H1 (cell line): Measurements from ENCODE around the gene MAML1. TPM values are rescaled to one million over a fixed set of nuclear protein-coding genes. Genes with fewer than 3 reads are reported as not detected.

Experiments used
- CTCF ChIA-PET: fragments of 300-600 bp; sonication (Branson Sonifier 250); formaldehyde crosslinking; loops from one replicate; lab custom pipeline; 2021; ENCODE audit not compliant: partially characterized antibody; lab: Charles Lee
- POLR2A ChIA-PET: fragments of 300-600 bp; sonication (Branson Sonifier 250); formaldehyde crosslinking; loops from one replicate; lab custom pipeline; 2021; ENCODE audit warnings: inconsistent platforms; ENCODE audit not compliant: partially characterized antibody; lab: Charles Lee
- DNase-seq, 2 experiments: peaks; one replicate each; pipeline versions ENCODE4 v3.0.0 to v3.0.0-alpha.2; 2010 to 2022; ENCODE audit warnings: low spot score in 2 of 2, low read depth in 1 of 2, mixed read lengths in 1 of 2
- FAIRE-seq: peaks from 2 replicates; lab custom pipeline; 2011; peaks lifted over from hg19 to GRCh38; lab: Jason Lieb, UNC
- H2AFZ ChIP-seq: 2 replicates; pipeline ENCODE4 v1.8.1; 2012; ENCODE audit warnings: low read length, inconsistent platforms
- H2AK5ac ChIP-seq: 2 replicates; pipeline ENCODE4 v1.6.1; 2013; ENCODE audit warnings: low read depth, low read length
- H2BK120ac ChIP-seq: replicated peaks from 2 replicates; pipeline ENCODE3; 2013; ENCODE audit warnings: low read depth, low read length, inconsistent platforms
- H2BK12ac ChIP-seq: 2 replicates; pipeline ENCODE4 v1.6.1; 2013; ENCODE audit warnings: low read depth, low read length
- H2BK15ac ChIP-seq: 2 replicates; pipeline ENCODE4 v1.6.1; 2013; ENCODE audit warnings: low read length
- H2BK20ac ChIP-seq: 2 replicates; pipeline ENCODE4 v1.6.1; 2013; ENCODE audit warnings: low read length
- H2BK5ac ChIP-seq: 2 replicates; pipeline ENCODE4 v1.6.1; 2013; ENCODE audit warnings: low read depth, low read length
- H3K14ac ChIP-seq: 2 replicates; pipeline ENCODE4 v1.6.1; 2013; ENCODE audit warnings: inconsistent platforms; ENCODE audit not compliant: insufficient read length
- H3K18ac ChIP-seq: 2 replicates; pipeline ENCODE4 v1.6.1; 2013; ENCODE audit warnings: low read length; ENCODE audit errors: extremely low read depth
- H3K23ac ChIP-seq: 2 replicates; pipeline ENCODE4 v1.6.1; 2013; ENCODE audit warnings: inconsistent platforms; ENCODE audit not compliant: insufficient read length
- H3K23me2 ChIP-seq: 2 replicates; pipeline ENCODE4 v1.6.1; 2013; ENCODE audit warnings: low read depth, low read length
- H3K27ac ChIP-seq: 2 replicates; pipeline ENCODE4 v1.6.1; 2011; ENCODE audit warnings: low read depth, low read length, inconsistent platforms
- H3K27me3 ChIP-seq, 4 experiments: replicated peaks in 1 of 4; 1 replicate in 1 of 4; 2 replicates in 3 of 4; pipeline versions ENCODE4 v1.6.1 to v1.8.1; 2011 to 2013; ENCODE audit warnings: low read length in 3 of 4, mild to moderate bottlenecking in 3 of 4, inconsistent platforms in 2 of 4, mixed read lengths in 2 of 4, moderate library complexity in 1 of 4; ENCODE audit not compliant: control insufficient read depth in 3 of 4, insufficient read depth in 3 of 4; ENCODE audit errors: extremely low read depth in 1 of 4
- H3K36me3 ChIP-seq, 4 experiments: 2 replicates each; pipeline versions ENCODE4 v1.6.1 to v1.8.1; 2011 to 2013; ENCODE audit warnings: mild to moderate bottlenecking in 4 of 4, low read length in 3 of 4, moderate library complexity in 2 of 4, control low read depth in 1 of 4, inconsistent platforms in 1 of 4; ENCODE audit not compliant: insufficient read depth in 4 of 4, control insufficient read depth in 2 of 4
- H3K4ac ChIP-seq: replicated peaks from 2 replicates; pipeline ENCODE3; 2013; ENCODE audit warnings: low read length, low read depth, mixed read lengths, inconsistent platforms; ENCODE audit not compliant: insufficient read length
- H3K4me1 ChIP-seq, 4 experiments: replicated peaks in 1 of 4; 1 replicate in 1 of 4; 2 replicates in 3 of 4; pipeline versions ENCODE4 v1.6.1 to v1.8.1; 2011 to 2013; ENCODE audit warnings: low read length in 3 of 4, inconsistent platforms in 2 of 4, mixed read lengths in 1 of 4; ENCODE audit not compliant: insufficient read depth in 4 of 4, control insufficient read depth in 3 of 4
- H3K4me2 ChIP-seq, 2 experiments: 2 replicates each; pipeline versions ENCODE4 v1.6.1 to v1.8.1; 2011 to 2013; ENCODE audit warnings: low read depth in 2 of 2, low read length in 2 of 2, control low read depth in 1 of 2, inconsistent platforms in 1 of 2, mild to moderate bottlenecking in 1 of 2; ENCODE audit not compliant: insufficient read depth in 1 of 2
- H3K4me3 ChIP-seq, 4 experiments: fragments of 200-600, 300-600 bp in 1 of 4; sonication (generic), shearing (Covaris generic), sonication (Bioruptor Twin) in 1 of 4; 2 replicates each; pipeline versions ENCODE4 v1.5.1 to v1.8.1; 2011 to 2016; ENCODE audit warnings: low read length in 4 of 4, low read depth in 3 of 4, control low read depth in 2 of 4, inconsistent platforms in 2 of 4, mild to moderate bottlenecking in 2 of 4, mixed read lengths in 1 of 4, moderate library complexity in 1 of 4; ENCODE audit not compliant: insufficient read depth in 2 of 4; ENCODE audit errors: extremely low read depth in 1 of 4
- H3K56ac ChIP-seq: replicated peaks from 2 replicates; pipeline ENCODE3; 2013; ENCODE audit warnings: low read depth, mild to moderate bottlenecking, mixed read lengths, low read length, inconsistent platforms; ENCODE audit not compliant: insufficient read length
- H3K79me1 ChIP-seq: 2 replicates; pipeline ENCODE4 v1.6.1; 2013; ENCODE audit warnings: low read depth, low read length, control low read depth
- H3K79me2 ChIP-seq, 2 experiments: 2 replicates each; pipeline versions ENCODE4 v1.6.1 to v1.8.1; 2012 to 2013; ENCODE audit warnings: low read length in 2 of 2, mild to moderate bottlenecking in 2 of 2, inconsistent platforms in 1 of 2; ENCODE audit not compliant: insufficient read depth in 2 of 2, control insufficient read depth in 1 of 2
- H3K9ac ChIP-seq, 4 experiments: replicated peaks in 1 of 4; 1 replicate in 1 of 4; 2 replicates in 3 of 4; pipeline versions ENCODE4 v1.6.1 to v1.8.1; 2011 to 2013; ENCODE audit warnings: low read depth in 3 of 4, low read length in 3 of 4, control low read depth in 2 of 4, mild to moderate bottlenecking in 2 of 4, moderate library complexity in 2 of 4, inconsistent platforms in 1 of 4; ENCODE audit errors: extremely low read depth in 1 of 4
- H3K9me3 ChIP-seq, 2 experiments: 2 replicates each; pipeline versions ENCODE4 v1.6.1 to v1.8.1; 2012 to 2013; ENCODE audit warnings: mild to moderate bottlenecking in 2 of 2, moderate library complexity in 2 of 2, control low read depth in 1 of 2, inconsistent platforms in 1 of 2, low read depth in 1 of 2, low read length in 1 of 2, mixed read lengths in 1 of 2; ENCODE audit not compliant: insufficient read depth in 2 of 2
- H4K20me1 ChIP-seq, 2 experiments: replicated peaks in 1 of 2; 2 replicates each; pipeline versions ENCODE3 to v1.8.1; 2011 to 2013; ENCODE audit warnings: inconsistent platforms in 2 of 2, low read length in 2 of 2, mild to moderate bottlenecking in 1 of 2; ENCODE audit not compliant: insufficient read depth in 2 of 2, control insufficient read depth in 1 of 2
- H4K5ac ChIP-seq: 2 replicates; pipeline ENCODE4 v1.6.1; 2013; ENCODE audit warnings: low read length, low read depth, mixed read lengths, inconsistent platforms; ENCODE audit not compliant: insufficient read length
- H4K8ac ChIP-seq: 2 replicates; pipeline ENCODE4 v1.8.0; 2013; ENCODE audit warnings: mild to moderate bottlenecking, moderate library complexity, low read length, inconsistent platforms; ENCODE audit not compliant: insufficient read depth; ENCODE audit errors: extremely low read depth
- H4K91ac ChIP-seq: replicated peaks from 2 replicates; pipeline ENCODE3; 2013; ENCODE audit warnings: low read length, mixed read lengths, inconsistent platforms; ENCODE audit not compliant: insufficient read length
- BCL11A ChIP-seq, 2 experiments: IDR thresholded peaks; one replicate each; pipeline ENCODE4 v1.6.1; 2011; ENCODE audit warnings: low read depth in 2 of 2, low read length in 2 of 2, mild to moderate bottlenecking in 2 of 2
- BRCA1 ChIP-seq: IDR thresholded peaks from 2 replicates; pipeline ENCODE4 v1.6.1; 2012; ENCODE audit warnings: low read depth, low read length, improper control_type of control experiment
- CBX5 ChIP-seq: fragments of 300-800, 300-1000 bp; sonication (generic); IDR thresholded peaks from 2 replicates; pipeline ENCODE4 v1.7.1; 2016; ENCODE audit warnings: antibody characterized with exemption, low read length, low read depth
- CTBP2 ChIP-seq: IDR thresholded peaks from 2 replicates; pipeline ENCODE4 v1.7.0; 2011; ENCODE audit warnings: borderline replicate concordance, mild to moderate bottlenecking, moderate library complexity, mixed read lengths, low read length; ENCODE audit not compliant: insufficient read depth, insufficient read length
- RAD21 ChIP-seq, 2 experiments: IDR thresholded peaks in 1 of 2; conservative IDR thresholded peaks in 1 of 2; 2 replicates each; pipeline ENCODE4 v1.6.1; 2011; ENCODE audit warnings: low read depth in 2 of 2, low read length in 2 of 2, improper control_type of control experiment in 1 of 2, inconsistent platforms in 1 of 2, mild to moderate bottlenecking in 1 of 2, moderate library complexity in 1 of 2
- SAP30 ChIP-seq: fragments of 300-600 bp; sonication (generic); IDR thresholded peaks from 2 replicates; pipeline ENCODE4 v1.7.1; 2012; ENCODE audit warnings: low read length, moderate library complexity, mild to moderate bottlenecking, inconsistent platforms; ENCODE audit not compliant: insufficient read depth, insufficient replicate concordance
- SIRT6 ChIP-seq: IDR thresholded peaks from one replicate; pipeline ENCODE4 v1.7.1; 2012; ENCODE audit warnings: low read length, inconsistent platforms
- SIX5 ChIP-seq: IDR thresholded peaks from 2 replicates; pipeline ENCODE4 v1.6.1; 2011; ENCODE audit warnings: mild to moderate bottlenecking, low read depth, low read length
- SRF ChIP-seq: IDR thresholded peaks from 2 replicates; pipeline ENCODE4 v1.6.1; 2011; ENCODE audit warnings: mild to moderate bottlenecking, low read depth, low read length, moderate library complexity
- TBP ChIP-seq: IDR thresholded peaks from 2 replicates; pipeline ENCODE4 v1.6.1; 2011; ENCODE audit warnings: low read depth, low read length, improper control_type of control experiment
- USF2 ChIP-seq: IDR thresholded peaks from 2 replicates; pipeline ENCODE4 v1.6.1; 2011; ENCODE audit warnings: low read length, improper control_type of control experiment
- ZNF274 ChIP-seq: IDR thresholded peaks from 2 replicates; pipeline ENCODE4 v1.7.0; 2012; ENCODE audit warnings: low read length, borderline replicate concordance; ENCODE audit errors: extremely low read depth
- WGBS, 2 experiments: shearing (Covaris generic) in 1 of 2; methylation state at CpG; one replicate each; pipeline versions ENCODE4 v1.1.6 to v1.1.7; 2013 to 2015; ENCODE audit warnings: low lambda C conversion rate in 2 of 2, mixed read lengths in 2 of 2, inconsistent platforms in 1 of 2, low coverage in 1 of 2, missing lambda C conversion rate in 1 of 2; ENCODE audit not compliant: insufficient replicate concordance in 2 of 2, insufficient coverage in 1 of 2, insufficient read length in 1 of 2; ENCODE audit errors: extremely low coverage in 1 of 2, missing lambda C conversion rate in 1 of 2; 5-methylcytosine and 5-hydroxymethylcytosine counted together
- polyA plus RNA-seq, 7 experiments: library from polyadenylated mRNA; depleted of rRNA in 3 of 7; stranded (reverse) in 5 of 7; unstranded in 2 of 7; fragments of >200 nt in 5 of 7; fragments of 200-250 nt in 2 of 7; gene quantifications; 1 replicate in 5 of 7; 2 replicates in 1 of 7; 4 replicates in 1 of 7; pipeline versions ENCODE4 v1.2.1 to v1.2.3, GENCODE V29; 2011 to 2013; ENCODE audit warnings: missing spikeins in 2 of 7, mixed read lengths in 2 of 7
- total RNA-seq: library from RNA; stranded (reverse); fragmentation: NEBNext Ultra II Directional; extraction: Animal tissue kit (Norgen Biotek cat#: 25700); gene quantifications from 2 replicates; pipeline ENCODE4 v1.2.1, GENCODE V29; 2021

The MAML1 gene
- total and polyA plus RNA-seq, 2 of the 8 experiments (the other 6 are each of a cell fraction or from before 2014, with no cell fraction given), result 17.1 to 41.9 TPM

- H2AK5ac ChIP-seq, result no peak overlapping the region
- no peaks in the 10 kb centered on the region; the same call in 1 of the 2 replicates for H3K79me1 ChIP-seq
- no peak overlapping the region for H3K27ac ChIP-seq
- H4K5ac ChIP-seq, result no peak overlapping the region
- FAIRE-seq, result no peak
- no peak overlapping the region for H3K23ac ChIP-seq
- H4K20me1 ChIP-seq, result peaks cover 0 to 6% of the 10 kb centered on the region in 2 experiments
- no peak overlapping the region for H2BK12ac ChIP-seq
- no peak overlapping the region for H3K14ac ChIP-seq
- peaks cover 15 to 43% (median 41%) of the 10 kb centered on the region in 4 experiments; a peak in 7 of 8 replicates for H3K36me3 ChIP-seq
- H2AFZ ChIP-seq, result no peak overlapping the region
- H2BK15ac ChIP-seq, result no peak overlapping the region
- no peak overlapping the region for H3K4me3 ChIP-seq
- no peak overlapping the region for H3K4ac ChIP-seq
- no peak overlapping the region for H2BK5ac ChIP-seq
- H3K27me3 ChIP-seq, result no peaks in the 10 kb centered on the region
- CTCF ChIA-PET, result interaction anchor here (0.8 to 4.0 kb wide), 6 partner anchors 12 to 44 kb away, joined by 3 to 32 read pairs (median 4); partner anchors contain the start of gene MAML1
- no peak overlapping the region for H3K9ac ChIP-seq
- H3K56ac ChIP-seq, result no peak overlapping the region
- H4K8ac ChIP-seq, result no peak overlapping the region
- no peak overlapping the region for H2BK120ac ChIP-seq
- H3K18ac ChIP-seq, result no peak overlapping the region
- no peaks in the 10 kb centered on the region for H3K23me2 ChIP-seq
- DNase-seq, result no peak
- H3K4me1 ChIP-seq, result no peaks in the 10 kb centered on the region
- no peak overlapping the region for H3K4me2 ChIP-seq
- H4K91ac ChIP-seq, result no peak overlapping the region
- POLR2A ChIA-PET, result interaction anchor here (0.6 to 2.2 kb wide), 3 partner anchors 9 to 20 kb away, joined by 3 to 10 read pairs (median 5); no protein-coding TSS in a partner anchor
- 95% methylated on average over 11 of the region's 11 CpGs; no CpG with 5 or more reads in 1 of the 2 experiments for WGBS, 2 experiments
- H3K9me3 ChIP-seq, result no peaks in the 10 kb centered on the region
- H3K79me2 ChIP-seq, result no peaks in the 10 kb centered on the region
- no peak overlapping the region for H2BK20ac ChIP-seq
- TF ChIP-seq SRF (no peak), RAD21 (IDR thresholded peaks at IDR 0.05 in 1 of 2, conservative IDR thresholded peaks at IDR 0.05 in 1 of 2; ENCODE audit: low read depth in 2 of 2, low read length in 2 of 2) (no peak), SIX5 (no peak), SAP30 (no peak), SIRT6 (no peak), BRCA1 (no peak), TBP (no peak), CBX5 (no peak), ZNF274 (no peak), CTBP2 (no peak), BCL11A (IDR thresholded peaks at IDR 0.05; ENCODE audit: low read depth in 2 of 2, low read length in 2 of 2) (no peak), USF2 (no peak)
Measured at GRCh38 chr5:179776411-179776938, 43.9 kb downstream of the MAML1 start.
